Measurements from ENCODE around the gene OSBPL10. TPM values are rescaled to one million over a fixed set of nuclear protein-coding genes. Genes with fewer than 3 reads are reported as not detected.

Gene OSBPL10
- total RNA-seq, 2 donors from 2014 or later = 82.8 to 127 TPM

GRCh38 chr3:31762888-31763351 is 218.1 kb downstream of the OSBPL10 start:
- intact Hi-C loops (cut with DNase I) = loop anchor here (10.0 kb wide), 3 partner anchors 148 to 998 kb away; partner anchors contain the start of gene STT3B
- WGBS = 55% methylated on average over 5 of the region's 5 CpGs
- H3K36me3 ChIP-seq = no peaks in the 10 kb centered on the region
- no peak overlapping the region for H3K4me3 ChIP-seq
- DNase-seq (ENCODE audit: low spot score) = no peak
- no peak overlapping the region for H3K27ac ChIP-seq
- no peaks in the 10 kb centered on the region for H3K27me3 ChIP-seq (replicated peaks; ENCODE audit: insufficient read depth)
- no peaks in the 10 kb centered on the region for H3K4me1 ChIP-seq (replicated peaks)
- no peaks in the 10 kb centered on the region for H3K9me3 ChIP-seq
- no peak for TF ChIP-seq POLR2A (IDR thresholded peaks at IDR 0.05)
- no peak for TF ChIP-seq POLR2AphosphoS5 (IDR thresholded peaks at IDR 0.05)
- TF ChIP-seq CTCF (IDR thresholded peaks at IDR 0.05) = no peak

- TF ChIP-seq CTCF (IDR thresholded peaks at IDR 0.05) = no peak
- no peak for TF ChIP-seq POLR2A (IDR thresholded peaks at IDR 0.05)
- TF ChIP-seq POLR2AphosphoS5 (IDR thresholded peaks at IDR 0.05) = no peak
Observed at GRCh38 chr3:31762097-31762764, 218.8 kb downstream of the OSBPL10 start.

GRCh38 chr3:31760654-31761053 is 220.4 kb downstream of the OSBPL10 start:
- Histone ChIP-seq H3K27ac (no peak overlapping the region), H3K9me3 (no peaks in the 10 kb centered on the region), H3K4me1 (replicated peaks) (no peaks in the 10 kb centered on the region), H3K27me3 (replicated peaks; ENCODE audit: insufficient read depth) (no peaks in the 10 kb centered on the region), H3K36me3 (no peaks in the 10 kb centered on the region), H3K4me3 (no peak overlapping the region)
- intact Hi-C loops (cut with DNase I) = loop anchor here (10.0 kb wide), 3 partner anchors 146 to 996 kb away; partner anchors contain the start of gene STT3B
- DNase-seq (ENCODE audit: low spot score) = no peak
- TF ChIP-seq POLR2AphosphoS5 (IDR thresholded peaks at IDR 0.05) = no peak
- TF ChIP-seq POLR2A (IDR thresholded peaks at IDR 0.05) = no peak
- TF ChIP-seq CTCF (IDR thresholded peaks at IDR 0.05) = no peak
- WGBS = 80% methylated on average over 6 of the region's 6 CpGs

More at GRCh38 chr3:31762097-31762764, 218.8 kb downstream of the OSBPL10 start:
- WGBS = 96% methylated on average over 5 of the region's 5 CpGs
- DNase-seq (ENCODE audit: low spot score) = no peak
- H3K27me3 ChIP-seq (replicated peaks; ENCODE audit: insufficient read depth) = no peaks in the 10 kb centered on the region
- no peaks in the 10 kb centered on the region for H3K36me3 ChIP-seq
- H3K4me1 ChIP-seq (replicated peaks) = no peaks in the 10 kb centered on the region
- intact Hi-C loops (cut with DNase I) = loop anchor here (10.0 kb wide), 3 partner anchors 147 to 997 kb away; partner anchors contain the start of gene STT3B
- no peaks in the 10 kb centered on the region for H3K9me3 ChIP-seq
- no peak overlapping the region for H3K4me3 ChIP-seq
- no peak overlapping the region for H3K27ac ChIP-seq

GRCh38 chr3:31758322-31758965 is 222.6 kb downstream of the OSBPL10 start:
- no peaks in the 10 kb centered on the region for H3K4me1 ChIP-seq (replicated peaks)
- H3K9me3 ChIP-seq = no peaks in the 10 kb centered on the region
- DNase-seq (ENCODE audit: low spot score) = no peak
- no peak overlapping the region for H3K4me3 ChIP-seq
- no peaks in the 10 kb centered on the region for H3K27me3 ChIP-seq (replicated peaks; ENCODE audit: insufficient read depth)
- intact Hi-C loops (cut with DNase I) = no loop called here
- TF ChIP-seq CTCF (IDR thresholded peaks at IDR 0.05) (no peak), POLR2AphosphoS5 (IDR thresholded peaks at IDR 0.05) (no peak), POLR2A (IDR thresholded peaks at IDR 0.05) (no peak)
- 92% methylated on average over 5 of the region's 5 CpGs for WGBS
- H3K27ac ChIP-seq = no peak overlapping the region
- no peaks in the 10 kb centered on the region for H3K36me3 ChIP-seq

Measured in prostate gland (tissue), 2 donors.